ENCODE measurements around the gene AOC1. TPM values are rescaled to one million over a fixed set of nuclear protein-coding genes. Genes with fewer than 3 reads are reported as not detected.
"Not testable (repeated sequence)": the region's sequence is repeated elsewhere in the genome, so short reads cannot be mapped to it uniquely, and the experiment has no call there.

Gene AOC1
- total RNA-seq, 4 donors from 2014 or later, result 1.2 to 6.7 (median 3.5) TPM

DNA sequence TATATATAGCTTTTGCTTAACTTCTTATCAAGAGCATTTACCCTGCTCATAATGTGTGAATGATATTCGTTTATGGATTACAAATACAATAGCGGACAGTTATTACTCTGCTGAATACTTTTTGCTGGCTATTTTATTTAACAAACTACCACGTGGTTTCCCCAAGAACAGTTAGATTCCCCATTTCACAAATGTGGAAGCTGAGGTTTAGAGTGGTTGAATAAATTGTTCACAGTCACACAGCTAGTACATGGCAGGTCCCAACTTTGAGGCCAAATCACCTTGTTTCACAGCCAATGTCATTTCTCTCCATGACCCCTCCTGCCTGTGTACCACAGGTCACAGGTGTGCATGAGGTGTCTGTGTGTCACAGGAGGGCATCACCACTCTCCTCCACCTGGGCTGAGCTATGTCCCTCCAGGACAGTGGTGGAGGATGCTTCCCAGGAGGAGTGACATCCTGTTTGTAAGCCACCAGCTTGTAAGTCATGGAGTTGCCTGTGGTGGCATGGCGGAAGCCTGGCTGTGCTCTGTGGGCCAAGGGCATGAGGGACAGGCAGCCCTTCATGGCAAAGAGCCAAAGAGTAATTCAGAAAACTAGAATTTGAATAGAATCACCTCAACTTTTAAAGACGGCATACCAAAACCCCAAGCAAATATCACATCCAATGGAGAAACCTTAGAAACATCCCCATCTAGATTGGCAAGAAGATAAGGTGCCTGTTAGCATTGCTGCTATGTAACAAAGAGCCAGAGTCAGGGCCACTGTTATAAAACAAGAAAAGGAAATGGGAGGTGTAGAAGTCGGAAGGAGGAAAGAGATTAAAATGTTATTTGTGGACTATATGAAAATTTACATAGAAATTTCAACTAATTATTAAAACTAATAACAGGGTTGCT, 51.9 kb downstream of the AOC1 start:
- no peak overlapping the region for H3K4me3 ChIP-seq (ENCODE audit: low read depth, poor library complexity, severe bottlenecking)
- intact Hi-C loops (cut with DNase I; ENCODE audit: low total_unique reads), result loop anchor here (10.0 kb wide), 1 partner anchor 81 kb away; no protein-coding TSS in a partner anchor
- DNase-seq (ENCODE audit: low spot score in 2 of 2), result no peak
- no peak for TF ChIP-seq POLR2A (IDR thresholded peaks at IDR 0.05)
- TF ChIP-seq, protein P1, sequence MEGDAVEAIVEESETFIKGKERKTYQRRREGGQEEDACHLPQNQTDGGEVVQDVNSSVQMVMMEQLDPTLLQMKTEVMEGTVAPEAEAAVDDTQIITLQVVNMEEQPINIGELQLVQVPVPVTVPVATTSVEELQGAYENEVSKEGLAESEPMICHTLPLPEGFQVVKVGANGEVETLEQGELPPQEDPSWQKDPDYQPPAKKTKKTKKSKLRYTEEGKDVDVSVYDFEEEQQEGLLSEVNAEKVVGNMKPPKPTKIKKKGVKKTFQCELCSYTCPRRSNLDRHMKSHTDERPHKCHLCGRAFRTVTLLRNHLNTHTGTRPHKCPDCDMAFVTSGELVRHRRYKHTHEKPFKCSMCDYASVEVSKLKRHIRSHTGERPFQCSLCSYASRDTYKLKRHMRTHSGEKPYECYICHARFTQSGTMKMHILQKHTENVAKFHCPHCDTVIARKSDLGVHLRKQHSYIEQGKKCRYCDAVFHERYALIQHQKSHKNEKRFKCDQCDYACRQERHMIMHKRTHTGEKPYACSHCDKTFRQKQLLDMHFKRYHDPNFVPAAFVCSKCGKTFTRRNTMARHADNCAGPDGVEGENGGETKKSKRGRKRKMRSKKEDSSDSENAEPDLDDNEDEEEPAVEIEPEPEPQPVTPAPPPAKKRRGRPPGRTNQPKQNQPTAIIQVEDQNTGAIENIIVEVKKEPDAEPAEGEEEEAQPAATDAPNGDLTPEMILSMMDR (IDR thresholded peaks at IDR 0.05), result no peak
- WGBS, 2 donors, result 63 to 66% methylated on average over 6 of the region's 6 CpGs

DNA sequence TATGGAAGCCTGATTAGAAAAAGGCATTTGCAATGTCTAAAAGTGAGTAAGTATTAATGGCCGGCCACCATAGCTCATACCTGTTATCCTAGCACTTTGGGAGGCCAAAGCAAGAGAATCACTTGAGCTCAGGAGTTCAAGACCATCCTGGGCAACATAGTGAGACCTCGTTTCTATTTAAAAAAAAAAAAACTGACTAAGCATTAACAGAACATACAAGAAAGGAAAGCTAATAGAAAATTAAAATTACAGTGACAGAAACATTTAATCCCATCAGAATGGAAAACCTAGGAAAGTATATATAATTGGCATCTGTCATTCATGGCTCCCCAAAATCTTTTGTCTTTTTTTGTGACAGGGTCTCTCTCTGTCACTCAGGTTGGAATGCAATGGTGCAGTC, 55.9 kb downstream of the AOC1 start:
- intact Hi-C loops (cut with DNase I; ENCODE audit: low total_unique reads), result loop anchor here (10.0 kb wide), 1 partner anchor 77 kb away; no protein-coding TSS in a partner anchor
- WGBS, 2 donors, result 80 to 84% methylated on average over 2 of the region's 2 CpGs
- no peak for TF ChIP-seq POLR2A (IDR thresholded peaks at IDR 0.05)
- TF ChIP-seq, protein P1 (IDR thresholded peaks at IDR 0.05), result no peak
- H3K4me3 ChIP-seq (ENCODE audit: low read depth, poor library complexity, severe bottlenecking), result no peak overlapping the region
- DNase-seq (ENCODE audit: low spot score in 2 of 2), result no peak

DNA sequence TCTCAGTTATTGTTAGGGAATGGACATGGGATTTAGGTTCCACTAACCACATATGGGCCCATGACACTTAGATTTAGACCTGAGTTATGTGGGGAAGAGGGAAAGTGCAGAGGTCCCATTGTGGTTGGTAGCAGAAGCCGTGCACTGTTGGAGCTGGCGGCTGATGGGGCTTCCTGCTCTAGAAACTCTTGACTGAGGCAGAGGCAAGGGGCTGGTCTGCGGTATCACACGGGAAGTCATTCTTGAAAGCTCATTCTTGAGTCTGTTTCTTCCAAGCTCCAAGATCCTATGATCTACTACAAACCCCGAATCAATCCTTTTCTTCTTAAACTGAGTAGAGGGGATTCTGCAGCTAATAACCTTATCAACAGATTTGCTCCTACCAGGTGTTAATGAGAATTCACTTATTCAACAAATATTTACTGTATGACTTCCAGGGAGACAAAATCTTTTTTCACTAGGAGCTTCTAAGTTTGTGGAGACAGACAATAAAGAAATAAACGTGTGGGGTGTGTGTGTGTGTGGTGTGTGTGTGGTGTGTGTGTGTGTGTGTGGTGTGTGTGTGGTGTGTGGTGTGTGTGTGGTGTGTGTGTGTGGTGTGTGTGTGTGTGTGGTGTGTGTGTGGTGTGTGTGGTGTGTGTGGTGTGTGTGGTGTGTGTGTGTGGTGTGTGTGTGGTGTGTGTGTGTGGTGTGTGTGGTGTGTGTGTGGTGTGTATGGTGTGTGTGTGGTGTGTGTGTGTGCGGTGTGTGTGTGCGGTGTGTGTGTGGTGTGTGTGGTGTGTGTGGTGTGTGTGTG, 57.1 kb downstream of the AOC1 start:
- 65 to 74% methylated on average over 8 of the region's 8 CpGs for WGBS, 2 donors
- DNase-seq (ENCODE audit: low spot score in 2 of 2), result peak in 1 of 2 donors; percentile 83
- no peak overlapping the region for H3K4me3 ChIP-seq (ENCODE audit: low read depth, poor library complexity, severe bottlenecking)
- no peak for TF ChIP-seq POLR2A (IDR thresholded peaks at IDR 0.05)
- TF ChIP-seq, protein P1 (IDR thresholded peaks at IDR 0.05), result no peak
- intact Hi-C loops (cut with DNase I; ENCODE audit: low total_unique reads), result loop anchor here (10.0 kb wide), 1 partner anchor 75 kb away; no protein-coding TSS in a partner anchor

DNA sequence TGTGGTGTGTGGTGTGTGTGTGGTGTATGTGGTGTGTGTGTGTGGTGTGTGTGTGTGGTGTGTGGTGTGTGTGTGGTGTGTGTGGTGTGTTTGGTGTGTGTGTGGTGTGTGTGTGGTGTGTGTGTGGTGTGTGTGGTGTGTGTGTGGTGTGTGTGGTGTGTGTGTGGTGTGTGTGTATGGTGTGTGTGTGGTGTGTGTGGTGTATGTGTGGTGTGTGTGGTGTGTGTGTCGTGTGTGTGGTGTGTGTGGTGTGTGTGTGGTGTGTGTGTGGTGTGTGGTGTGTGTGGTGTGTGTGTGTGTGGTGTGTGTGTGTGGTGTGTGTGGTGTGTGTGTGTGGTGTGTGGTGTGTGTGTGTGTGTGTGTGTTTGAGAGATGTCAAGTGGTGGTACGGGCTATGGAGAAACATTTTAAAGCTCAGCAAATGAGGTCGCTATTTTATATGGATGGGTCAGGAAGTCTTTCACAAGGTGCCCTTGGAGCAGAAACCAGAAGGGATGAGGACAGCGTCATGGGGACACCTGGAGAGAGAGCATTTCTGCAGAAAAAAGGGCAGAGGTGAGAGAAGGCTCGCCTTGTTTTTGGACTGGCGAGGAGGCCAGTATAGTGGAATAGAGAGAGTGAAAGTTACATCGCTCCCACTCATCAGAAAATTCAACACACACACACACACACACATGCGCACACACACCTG, 58.1 kb downstream of the AOC1 start:
- WGBS, 2 donors, result 68 to 70% methylated on average over 8 of the region's 8 CpGs
- intact Hi-C loops (cut with DNase I; ENCODE audit: low total_unique reads); DNase-seq (ENCODE audit: low spot score in 2 of 2); H3K4me3 ChIP-seq (ENCODE audit: low read depth, poor library complexity, severe bottlenecking): not testable (repeated sequence)

DNA sequence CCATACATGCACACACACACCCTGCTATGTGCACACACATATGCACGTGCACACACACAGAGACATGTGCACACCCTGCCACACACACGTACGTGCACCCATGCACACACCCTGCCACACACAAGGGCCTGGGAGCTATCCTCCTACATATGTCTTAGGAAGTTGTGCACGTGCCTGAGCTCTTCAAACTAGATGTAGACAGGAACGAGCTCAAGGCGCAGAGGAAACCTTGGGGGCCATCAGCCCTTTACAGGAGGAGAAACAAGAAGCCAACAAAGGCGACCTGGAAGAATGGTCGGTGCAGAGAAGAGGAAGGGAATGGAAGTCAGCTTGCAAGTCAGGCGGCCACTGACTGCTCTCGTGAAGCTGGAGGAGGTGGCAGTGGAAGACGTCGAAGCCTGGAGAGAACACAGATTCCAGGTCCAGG, 58.7 kb downstream of the AOC1 start:
- 51 to 58% methylated on average over 12 of the region's 12 CpGs for WGBS, 2 donors
- TF ChIP-seq, protein P1 (IDR thresholded peaks at IDR 0.05), result no peak
- no peak for TF ChIP-seq POLR2A (IDR thresholded peaks at IDR 0.05)
- intact Hi-C loops (cut with DNase I; ENCODE audit: low total_unique reads), result no loop called here

More for the DNA sequence above, 58.7 kb downstream of the AOC1 start:
- no peak for DNase-seq (ENCODE audit: low spot score in 2 of 2)
- no peak overlapping the region for H3K4me3 ChIP-seq (ENCODE audit: low read depth, poor library complexity, severe bottlenecking)

Other genes with a start within 250 kb of the AOC1 start
- gene GIMAP6, start 220.1 kb upstream of the AOC1 start, total RNA-seq, result 10 to 100 TPM in 2 of 4 donors, 1 to 10 TPM in 2; 3.6 to 23.6 (median 9.7) TPM
- gene GIMAP2, start 166.8 kb upstream of the AOC1 start, total RNA-seq, result 1 to 10 TPM in 3 of 4 donors, under 1 TPM in 1; 0.53 to 7.2 (median 5.0) TPM
- 1 to 10 TPM; 1.5 to 4.6 (median 2.7) TPM for gene GIMAP1, start 135.9 kb upstream of the AOC1 start, total RNA-seq
- gene GIMAP5, start 115.1 kb upstream of the AOC1 start, total RNA-seq, result 10 to 100 TPM in 2 of 4 donors, 1 to 10 TPM in 2; 4.6 to 18.7 (median 10.9) TPM
- gene TMEM176B, start 52.2 kb upstream of the AOC1 start, total RNA-seq, result 10 to 100 TPM in 1 of 4 donors, 1 to 10 TPM in 3; 2.5 to 16.6 (median 6.1) TPM
- 10 to 100 TPM in 2 of 4 donors, 1 to 10 TPM in 2; 4.8 to 10.2 (median 9.5) TPM for gene TMEM176A, start 51.7 kb upstream of the AOC1 start, total RNA-seq
- gene KCNH2, start 125.8 kb downstream of the AOC1 start, total RNA-seq, result 1 to 10 TPM in 1 of 4 donors, under 1 TPM in 3; 0.15 to 1.1 (median 0.36) TPM
- 1 to 10 TPM; 4.0 to 8.9 (median 5.8) TPM for gene NOS3, start 138.5 kb downstream of the AOC1 start, total RNA-seq
- gene ATG9B, start 172.0 kb downstream of the AOC1 start, total RNA-seq, result 100 to 1,000 TPM in 1 of 4 donors, 10 to 100 TPM in 3; 47.6 to 125 (median 59.8) TPM
- gene ABCB8, start 175.9 kb downstream of the AOC1 start, total RNA-seq, result 10 to 100 TPM; 22.9 to 35.2 (median 27.6) TPM
- gene ASIC3, start 196.0 kb downstream of the AOC1 start, total RNA-seq, result 1 to 10 TPM; 2.3 to 2.9 (median 2.5) TPM
- gene CDK5, start 205.4 kb downstream of the AOC1 start, total RNA-seq, result 10 to 100 TPM in 1 of 4 donors, 1 to 10 TPM in 3; 3.9 to 13.7 (median 7.2) TPM
- gene SLC4A2, start 207.1 kb downstream of the AOC1 start, total RNA-seq, result 10 to 100 TPM; 56.3 to 83.5 (median 67.7) TPM
- gene FASTK, start 228.3 kb downstream of the AOC1 start, total RNA-seq, result 10 to 100 TPM; 47.4 to 80.7 (median 69.0) TPM
- gene TMUB1, start 231.0 kb downstream of the AOC1 start, total RNA-seq, result 10 to 100 TPM; 58.5 to 61.7 (median 60.4) TPM
- gene AGAP3, start 234.0 kb downstream of the AOC1 start, total RNA-seq, result 100 to 1,000 TPM in 3 of 4 donors, 10 to 100 TPM in 1; 81.2 to 132 (median 102) TPM